ENCODE results near the gene ITSN1. TPM values are rescaled to one million over a fixed set of nuclear protein-coding genes. Genes with fewer than 3 reads are reported as not detected.
A peak's percentile ranks its signal among the peaks of the same experiment; 100 is the strongest.

ITSN1 gene
- total and polyA plus RNA-seq, 7 donors: 10.8 to 45.4 (median 35.7) TPM

GRCh38 chr21:33760641-33761440 lies 118.5 kb downstream of the ITSN1 start:
- WGBS, 2 donors: 77 to 86% methylated on average over 9 of the region's 9 CpGs
- Histone ChIP-seq H3K4me1 (peaks cover 0 to 17% (median 16%) of the 10 kb centered on the region in 4 donors), H3K27ac (peak overlapping the region; percentile 45 to 63 (median 58)), H3K4me3 (no peak overlapping the region), H3K9me3 (no peaks in the 10 kb centered on the region), H3K36me3 (peaks cover 0 to 6% (median under 1%) of the 10 kb centered on the region in 4 donors), H3K27me3 (no peaks in the 10 kb centered on the region)
- no peak for DNase-seq
- TF ChIP-seq CTCF (IDR thresholded peaks at IDR 0.05) (no peak), EP300 (IDR thresholded peaks at IDR 0.05) (no peak), POLR2AphosphoS5 (IDR thresholded peaks at IDR 0.05) (no peak), POLR2A (IDR thresholded peaks at IDR 0.05) (no peak)
- intact Hi-C loops (cut with DNase I): no loop called here

GRCh38 chr21:33761441-33762036 lies 119.2 kb downstream of the ITSN1 start:
- Histone ChIP-seq H3K4me1 (peaks cover 0 to 17% (median 16%) of the 10 kb centered on the region in 4 donors), H3K27ac (peak overlapping the region; percentile 45 to 63 (median 58)), H3K27me3 (no peaks in the 10 kb centered on the region), H3K36me3 (peaks cover 0 to 9% (median 4%) of the 10 kb centered on the region in 4 donors), H3K4me3 (no peak overlapping the region), H3K9me3 (no peaks in the 10 kb centered on the region)
- intact Hi-C loops (cut with DNase I): no loop called here
- no peak for DNase-seq
- 55 to 66% methylated on average over 6 of the region's 6 CpGs for WGBS, 2 donors
- TF ChIP-seq POLR2A (IDR thresholded peaks at IDR 0.05) (no peak), POLR2AphosphoS5 (IDR thresholded peaks at IDR 0.05) (peak in 2 of 4 donors; percentile 5 to 57), EP300 (IDR thresholded peaks at IDR 0.05) (peak in 1 of 4 donors; percentile 29), CTCF (IDR thresholded peaks at IDR 0.05) (no peak)

- Histone ChIP-seq H3K27me3 (no peaks in the 10 kb centered on the region), H3K4me3 (no peak overlapping the region), H3K27ac (peak overlapping the region in 1 of 4 donors; percentile 59), H3K36me3 (peaks cover 0 to 20% (median 2%) of the 10 kb centered on the region in 4 donors), H3K9me3 (no peaks in the 10 kb centered on the region), H3K4me1 (peaks cover 0 to 17% (median 16%) of the 10 kb centered on the region in 4 donors)
- TF ChIP-seq POLR2A (IDR thresholded peaks at IDR 0.05) (no peak), EP300 (IDR thresholded peaks at IDR 0.05) (no peak), POLR2AphosphoS5 (IDR thresholded peaks at IDR 0.05) (no peak), CTCF (IDR thresholded peaks at IDR 0.05) (no peak)
- intact Hi-C loops (cut with DNase I): no loop called here
- DNase-seq: no peak
- WGBS, 2 donors: 93 to 96% methylated on average over 9 of the region's 9 CpGs
Measured at GRCh38 chr21:33762803-33763581, 120.7 kb downstream of the ITSN1 start.

GRCh38 chr21:33763582-33763899 lies 121.2 kb downstream of the ITSN1 start:
- H3K4me3 ChIP-seq: no peak overlapping the region
- DNase-seq: no peak
- 90% methylated on average over 3 of the region's 3 CpGs for WGBS, 2 donors
- peaks cover 0 to 17% (median 16%) of the 10 kb centered on the region in 4 donors for H3K4me1 ChIP-seq
- no peaks in the 10 kb centered on the region for H3K27me3 ChIP-seq
- intact Hi-C loops (cut with DNase I): no loop called here
- TF ChIP-seq POLR2AphosphoS5 (IDR thresholded peaks at IDR 0.05): no peak
- no peak for TF ChIP-seq EP300 (IDR thresholded peaks at IDR 0.05)
- no peak for TF ChIP-seq POLR2A (IDR thresholded peaks at IDR 0.05)
- TF ChIP-seq CTCF (IDR thresholded peaks at IDR 0.05): no peak
- H3K9me3 ChIP-seq: no peaks in the 10 kb centered on the region
- H3K27ac ChIP-seq: no peak overlapping the region
- peaks cover 0 to 24% (median 2%) of the 10 kb centered on the region in 4 donors for H3K36me3 ChIP-seq
